ENCODE data around the gene DUSP10. TPM values are rescaled to one million over a fixed set of nuclear protein-coding genes. Genes with fewer than 3 reads are reported as not detected.
A peak's percentile ranks its signal among the peaks of the same experiment; 100 is the strongest.

DUSP10 gene
- total and polyA plus RNA-seq, 2 of the 13 experiments (the other 11 are each of a cell fraction or from before 2014, with no cell fraction given) = 2.1 to 4.4 TPM

- no peak overlapping the region for H3K4me2 ChIP-seq (ENCODE audit: low read depth, low read length)
- BruUV-seq (replicated peaks) = no TSS peak
- peak overlapping the region; percentile 38 for H3K27ac ChIP-seq (ENCODE audit: extremely low read length, insufficient read depth, low read length)
- intact Hi-C loops (cut with micrococcal nuclease; ENCODE audit: unreplicated experiment) (no loop called here), in situ Hi-C loops (cut with HindIII; ENCODE audit: extremely low pct_ligation_motif_present, low pct_unique_long_range_greater_than_20kb) (no loop called here)
- no peak for DNase-seq (ENCODE audit: low spot score)
- no peak for FAIRE-seq
- no peaks in the 10 kb centered on the region for H3K27me3 ChIP-seq (ENCODE audit: control insufficient read depth in 1 of 2, insufficient read depth in 2 of 2, low read length in 2 of 2)
- 32% methylated on average over 1 of the region's 1 CpG for WGBS (ENCODE audit: low lambda C conversion rate)
- ATAC-seq = peak; percentile 52; the same call in 2 of the 3 replicates
- H2AFZ ChIP-seq (ENCODE audit: low read length) = no peak overlapping the region
- no peak overlapping the region for H3K9ac ChIP-seq (ENCODE audit: insufficient read depth, low read depth, low read length)
- H3K79me2 ChIP-seq (ENCODE audit: insufficient read depth, low read length) = no peaks in the 10 kb centered on the region
- H4K20me1 ChIP-seq (ENCODE audit: insufficient read depth, low read length) = no peaks in the 10 kb centered on the region
- H3K4me3 ChIP-seq (replicated peaks in 1 of 3; ENCODE audit: insufficient read depth in 1 of 3, low read depth in 2 of 3, low read length in 3 of 3) = no peak overlapping the region
- POLR2A ChIA-PET = interaction anchor here (1.2 to 1.3 kb wide), 3 partner anchors 14 to 40 kb away, joined by 4 read pairs; partner anchors contain the start of gene DUSP10
- no peaks in the 10 kb centered on the region for H3K9me3 ChIP-seq (ENCODE audit: low read length)
- CTCF ChIA-PET (ENCODE audit: low intra/inter-chr PET ratio, low total read pairs) = no interaction called here
- peaks cover 9% of the 10 kb centered on the region for H3K4me1 ChIP-seq (ENCODE audit: insufficient read depth, low read length)
- TF ChIP-seq CEBPB (IDR thresholded peaks at IDR 0.05; ENCODE audit: borderline replicate concordance, low read depth, low read length) (peak; percentile 64; the same call in 1 of the 2 replicates), STAT5B (CRISPR knock-in tag; IDR thresholded peaks at IDR 0.05) (no peak), NR2F1 (CRISPR knock-in tag; IDR thresholded peaks at IDR 0.05) (no peak), GPN1 (CRISPR knock-in tag; IDR thresholded peaks at IDR 0.05; ENCODE audit: borderline replicate concordance) (no peak), ETV6 (CRISPR knock-in tag; conservative IDR thresholded peaks at IDR 0.05) (no peak), IKZF5 (CRISPR knock-in tag; IDR thresholded peaks at IDR 0.05) (no peak), ATF3 (CRISPR knock-in tag; IDR thresholded peaks at IDR 0.05) (no peak)
- H3K36me3 ChIP-seq (replicated peaks in 1 of 2; ENCODE audit: control insufficient read depth in 1 of 2, insufficient read depth in 2 of 2, low read length in 2 of 2) = peaks cover 4 to 13% of the 10 kb centered on the region in 2 experiments; a peak in 4 of 5 replicates
Observed at GRCh38 chr1:221701570-221702186, 40.2 kb downstream of the DUSP10 start.
